Mesenchymal stem cell (in vitro differentiated cells and primary cell): ENCODE results near the gene ACKR3.

ENCODE experiments used
- DNase-seq: peaks from one replicate; pipeline ENCODE4 v3.0.0-alpha.2; 2013
- H2AFZ ChIP-seq: one replicate; pipeline ENCODE4 v1.6.1; 2013; ENCODE audit warnings: low read depth, mild to moderate bottlenecking, control low read depth, inconsistent platforms, low read length, moderate library complexity
- H2AK5ac ChIP-seq: 2 replicates; pipeline ENCODE4 v1.6.1; 2013; ENCODE audit warnings: low read length, moderate library complexity, mild to moderate bottlenecking, inconsistent platforms; ENCODE audit not compliant: severe bottlenecking
- H2BK120ac ChIP-seq: one replicate; pipeline ENCODE4 v1.6.1; 2013; ENCODE audit warnings: low read depth, mild to moderate bottlenecking, inconsistent platforms, low read length, moderate library complexity
- H2BK12ac ChIP-seq, 2 experiments: one replicate each; pipeline ENCODE4 v1.6.1; 2013; ENCODE audit warnings: inconsistent platforms in 2 of 2, low read length in 2 of 2, mild to moderate bottlenecking in 2 of 2, moderate library complexity in 2 of 2, control low read depth in 1 of 2
- H2BK15ac ChIP-seq: one replicate; pipeline ENCODE4 v1.6.1; 2013; ENCODE audit warnings: mild to moderate bottlenecking, low read depth, inconsistent platforms; ENCODE audit not compliant: poor library complexity, severe bottlenecking
- H2BK5ac ChIP-seq: 2 replicates; pipeline ENCODE4 v1.6.1; 2013; ENCODE audit warnings: low read depth, mild to moderate bottlenecking, low read length, control low read depth, inconsistent platforms; ENCODE audit not compliant: poor library complexity, severe bottlenecking
- H3K14ac ChIP-seq, 2 experiments: one replicate each; pipeline ENCODE4 v1.6.1; 2013; ENCODE audit warnings: inconsistent platforms in 2 of 2, low read length in 2 of 2, control low read depth in 1 of 2, mild to moderate bottlenecking in 1 of 2, moderate library complexity in 1 of 2
- H3K18ac ChIP-seq, 2 experiments: one replicate each; pipeline ENCODE4 v1.6.1; 2013; ENCODE audit warnings: inconsistent platforms in 2 of 2, low read length in 2 of 2, control low read depth in 1 of 2, low read depth in 1 of 2, mild to moderate bottlenecking in 1 of 2
- H3K23ac ChIP-seq, 2 experiments: one replicate each; pipeline ENCODE4 v1.6.1; 2013; ENCODE audit warnings: inconsistent platforms in 2 of 2, low read length in 2 of 2, mild to moderate bottlenecking in 2 of 2, moderate library complexity in 2 of 2, control low read depth in 1 of 2
- H3K27ac ChIP-seq: 2 replicates; pipeline ENCODE4 v1.5.1; 2013; ENCODE audit warnings: mild to moderate bottlenecking, moderate library complexity, low read length, control low read depth, inconsistent platforms; ENCODE audit not compliant: poor library complexity, severe bottlenecking
- H3K27me3 ChIP-seq, 2 experiments: 2 replicates each; pipeline versions ENCODE4 v1.6.1 to v1.7.0; 2013; ENCODE audit warnings: low read length in 2 of 2, mild to moderate bottlenecking in 2 of 2, moderate library complexity in 2 of 2, control low read depth in 1 of 2, inconsistent platforms in 1 of 2; ENCODE audit not compliant: control insufficient read depth in 1 of 2, insufficient read depth in 1 of 2
- H3K36me3 ChIP-seq, 2 experiments: 2 replicates each; pipeline versions ENCODE4 v1.6.1 to v1.7.0; 2013; ENCODE audit warnings: low read length in 2 of 2, control low read depth in 1 of 2, inconsistent platforms in 1 of 2, low read depth in 1 of 2, mild to moderate bottlenecking in 1 of 2; ENCODE audit not compliant: insufficient read depth in 2 of 2, control insufficient read depth in 1 of 2
- H3K4ac ChIP-seq, 2 experiments: one replicate each; pipeline ENCODE4 v1.6.1; 2013; ENCODE audit warnings: inconsistent platforms in 2 of 2, low read length in 2 of 2, mild to moderate bottlenecking in 2 of 2, moderate library complexity in 2 of 2, control low read depth in 1 of 2, low read depth in 1 of 2
- H3K4me1 ChIP-seq: 2 replicates; pipeline ENCODE4 v1.6.1; 2013; ENCODE audit warnings: low read depth, low read length, control low read depth; ENCODE audit not compliant: control insufficient read depth, insufficient read depth
- H3K4me2 ChIP-seq: 2 replicates; pipeline ENCODE4 v1.6.1; 2013; ENCODE audit warnings: low read length, mild to moderate bottlenecking, inconsistent platforms; ENCODE audit not compliant: poor library complexity, severe bottlenecking
- H3K4me3 ChIP-seq, 2 experiments: 2 replicates each; pipeline versions ENCODE4 v1.5.1 to v1.7.0; 2013; ENCODE audit warnings: low read length in 2 of 2, mild to moderate bottlenecking in 2 of 2, control low read depth in 1 of 2, low read depth in 1 of 2; ENCODE audit not compliant: insufficient read depth in 1 of 2
- H3K79me1 ChIP-seq: replicated peaks from 2 replicates; pipeline ENCODE4 v1.6.1; 2013; ENCODE audit warnings: mild to moderate bottlenecking, control low read depth, low read length, inconsistent platforms; ENCODE audit not compliant: poor library complexity, severe bottlenecking
- H3K9ac ChIP-seq: 2 replicates; pipeline ENCODE4 v1.7.0; 2013; ENCODE audit warnings: mild to moderate bottlenecking, low read length, moderate library complexity
- H3K9me3 ChIP-seq: 2 replicates; pipeline ENCODE4 v1.7.0; 2013; ENCODE audit warnings: mild to moderate bottlenecking, low read length; ENCODE audit not compliant: control insufficient read depth
- H4K8ac ChIP-seq: one replicate; pipeline ENCODE4 v1.6.1; 2013; ENCODE audit warnings: inconsistent platforms, mild to moderate bottlenecking, low read length, moderate library complexity
- H4K91ac ChIP-seq: one replicate; pipeline ENCODE4 v1.6.1; 2013; ENCODE audit warnings: mild to moderate bottlenecking, low read length, inconsistent platforms
- WGBS: methylation state at CpG from one replicate; pipeline ENCODE4 v1.1.7; 2013; ENCODE audit warnings: mixed read lengths; 5-methylcytosine and 5-hydroxymethylcytosine counted together

ACKR3 gene

GRCh38 chr2:236568922-236569572 is 578 bp upstream of the ACKR3 start:
- no peak overlapping the region for H3K27ac ChIP-seq
- no peaks in the 10 kb centered on the region for H3K79me1 ChIP-seq
- 44% methylated on average over 7 of the region's 10 CpGs for WGBS

GRCh38 chr2:236570081-236570868 is 650 bp downstream of the ACKR3 start:
- Histone ChIP-seq H2BK5ac (no peak overlapping the region), H2BK12ac (no peak overlapping the region), H3K4me3 (peak overlapping the region in 1 of 2 experiments; percentile 93), H3K36me3 (peaks cover 0 to 7% of the 10 kb centered on the region in 2 experiments), H3K27me3 (peaks cover 13 to 59% of the 10 kb centered on the region in 2 experiments), H3K9me3 (no peaks in the 10 kb centered on the region), H4K8ac (no peak overlapping the region), H3K23ac (no peak overlapping the region), H2BK15ac (no peak overlapping the region), H3K14ac (no peak overlapping the region), H3K18ac (peak overlapping the region in 1 of 2 experiments; percentile 18), H3K4ac (no peak overlapping the region), H4K91ac (no peak overlapping the region), H2AK5ac (no peak overlapping the region), H3K79me1 (no peaks in the 10 kb centered on the region), H3K4me1 (peaks cover 14% of the 10 kb centered on the region), H3K27ac (no peak overlapping the region), H2AFZ (no peak overlapping the region), H2BK120ac (no peak overlapping the region), H3K9ac (peak overlapping the region; percentile 93), H3K4me2 (peak overlapping the region; percentile 79)
- DNase-seq = peak; percentile 55
- WGBS = 13% methylated on average over 5 of the region's 6 CpGs

More at GRCh38 chr2:236568922-236569572, 578 bp upstream of the ACKR3 start:
- Histone ChIP-seq H3K14ac (no peak overlapping the region), H2BK120ac (no peak overlapping the region), H3K4me1 (peaks cover 14% of the 10 kb centered on the region), H3K36me3 (no peaks in the 10 kb centered on the region), H2BK5ac (no peak overlapping the region), H3K18ac (no peak overlapping the region), H3K9me3 (no peaks in the 10 kb centered on the region), H2AK5ac (no peak overlapping the region), H3K27me3 (peaks cover 13 to 65% of the 10 kb centered on the region in 2 experiments), H3K4ac (no peak overlapping the region), H2BK15ac (no peak overlapping the region), H3K9ac (peak overlapping the region; percentile 93), H3K23ac (no peak overlapping the region), H2BK12ac (no peak overlapping the region), H3K4me3 (peak overlapping the region in 1 of 2 experiments; percentile 93), H4K8ac (no peak overlapping the region), H3K4me2 (peak overlapping the region; percentile 79), H4K91ac (no peak overlapping the region), H2AFZ (no peak overlapping the region)
- DNase-seq = peak; percentile 21

GRCh38 chr2:236571145-236571544 is 1.5 kb downstream of the ACKR3 start:
- no peak for DNase-seq
- no peak overlapping the region for H3K23ac ChIP-seq

GRCh38 chr2:236572482-236572881 is 2.9 kb downstream of the ACKR3 start:
- WGBS = 65% methylated on average over 9 of the region's 9 CpGs
- Histone ChIP-seq H3K18ac (no peak overlapping the region), H3K14ac (no peak overlapping the region), H2BK5ac (no peak overlapping the region), H3K4me1 (peaks cover 13% of the 10 kb centered on the region), H2AFZ (no peak overlapping the region), H3K4me3 (peak overlapping the region in 1 of 2 experiments; percentile 93), H3K9me3 (no peaks in the 10 kb centered on the region), H4K8ac (no peak overlapping the region), H2BK15ac (no peak overlapping the region), H3K9ac (peak overlapping the region; percentile 93), H4K91ac (peak overlapping the region; percentile 0), H3K36me3 (peaks cover 0 to 12% of the 10 kb centered on the region in 2 experiments), H2BK12ac (no peak overlapping the region), H3K27me3 (peaks cover 0 to 37% of the 10 kb centered on the region in 2 experiments), H3K27ac (no peak overlapping the region), H3K4ac (no peak overlapping the region), H3K23ac (no peak overlapping the region), H2AK5ac (no peak overlapping the region), H3K4me2 (no peak overlapping the region), H3K79me1 (no peaks in the 10 kb centered on the region), H2BK120ac (no peak overlapping the region)
- peak; percentile 28 for DNase-seq

More at GRCh38 chr2:236571145-236571544, 1.5 kb downstream of the ACKR3 start:
- Histone ChIP-seq H2BK15ac (no peak overlapping the region), H3K79me1 (no peaks in the 10 kb centered on the region), H3K4ac (no peak overlapping the region), H3K36me3 (peaks cover 0 to 7% of the 10 kb centered on the region in 2 experiments), H3K4me2 (no peak overlapping the region), H3K4me1 (peaks cover 14% of the 10 kb centered on the region), H2AFZ (no peak overlapping the region), H3K27me3 (peaks cover 5 to 50% of the 10 kb centered on the region in 2 experiments), H2BK5ac (no peak overlapping the region), H3K9me3 (no peaks in the 10 kb centered on the region), H2AK5ac (no peak overlapping the region), H3K9ac (peak overlapping the region; percentile 93), H3K27ac (no peak overlapping the region), H3K14ac (no peak overlapping the region), H3K18ac (peak overlapping the region in 1 of 2 experiments; percentile 47), H2BK12ac (no peak overlapping the region), H4K91ac (no peak overlapping the region), H3K4me3 (peak overlapping the region in 1 of 2 experiments; percentile 93), H2BK120ac (no peak overlapping the region), H4K8ac (no peak overlapping the region)
- WGBS = 30% methylated on average over 6 of the region's 6 CpGs
